GM10266 (cell line): ENCODE measurements around the gene SKI.

ENCODE experiments used
- DNase-seq: peaks from one replicate; pipeline ENCODE4 v3.0.0; 2012; ENCODE audit errors: extremely low spot score
- TF ChIP-seq, protein P1 (sequence below): IDR thresholded peaks from 2 replicates; pipeline ENCODE4 v1.5.1; 2012; ENCODE audit warnings: mild to moderate bottlenecking, low read depth; ENCODE audit not compliant: control insufficient read depth, insufficient read depth; ENCODE audit errors: missing control alignments

Gene SKI

DNA sequence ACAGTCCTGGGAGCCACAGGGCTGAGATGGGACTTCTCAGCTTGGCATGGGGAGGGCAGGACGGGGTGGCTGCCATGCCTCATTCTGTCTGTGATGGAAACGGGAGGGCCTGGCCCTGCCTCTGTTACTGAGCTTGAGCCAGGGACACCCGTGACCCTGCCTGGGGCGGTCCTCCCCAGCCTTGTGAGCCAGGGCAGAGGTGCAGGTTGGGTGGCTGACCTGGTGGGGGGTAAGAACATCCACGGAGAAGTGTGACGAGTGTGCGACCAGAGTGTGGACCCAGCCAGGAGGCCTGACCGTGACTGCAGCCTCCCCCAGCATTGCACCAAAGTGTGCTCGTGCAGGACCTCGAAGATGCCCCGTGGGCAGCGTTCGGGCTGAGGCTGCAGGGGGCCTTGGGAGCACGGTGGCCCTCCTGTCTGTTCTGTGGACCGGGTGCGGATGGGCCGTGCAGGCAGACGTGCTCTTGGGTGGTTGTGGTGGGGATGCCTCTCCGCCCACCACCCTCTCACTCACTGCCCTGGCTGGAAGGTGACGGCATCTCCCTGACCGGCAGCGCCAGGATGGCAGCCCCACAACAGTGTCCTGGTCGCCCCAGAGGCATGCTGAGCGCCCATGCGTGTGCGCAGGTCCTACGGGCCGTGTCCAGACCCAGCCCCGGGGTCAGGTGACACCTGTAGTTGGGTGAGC is 45.4 kb downstream of the SKI start:
- TF ChIP-seq, protein P1, sequence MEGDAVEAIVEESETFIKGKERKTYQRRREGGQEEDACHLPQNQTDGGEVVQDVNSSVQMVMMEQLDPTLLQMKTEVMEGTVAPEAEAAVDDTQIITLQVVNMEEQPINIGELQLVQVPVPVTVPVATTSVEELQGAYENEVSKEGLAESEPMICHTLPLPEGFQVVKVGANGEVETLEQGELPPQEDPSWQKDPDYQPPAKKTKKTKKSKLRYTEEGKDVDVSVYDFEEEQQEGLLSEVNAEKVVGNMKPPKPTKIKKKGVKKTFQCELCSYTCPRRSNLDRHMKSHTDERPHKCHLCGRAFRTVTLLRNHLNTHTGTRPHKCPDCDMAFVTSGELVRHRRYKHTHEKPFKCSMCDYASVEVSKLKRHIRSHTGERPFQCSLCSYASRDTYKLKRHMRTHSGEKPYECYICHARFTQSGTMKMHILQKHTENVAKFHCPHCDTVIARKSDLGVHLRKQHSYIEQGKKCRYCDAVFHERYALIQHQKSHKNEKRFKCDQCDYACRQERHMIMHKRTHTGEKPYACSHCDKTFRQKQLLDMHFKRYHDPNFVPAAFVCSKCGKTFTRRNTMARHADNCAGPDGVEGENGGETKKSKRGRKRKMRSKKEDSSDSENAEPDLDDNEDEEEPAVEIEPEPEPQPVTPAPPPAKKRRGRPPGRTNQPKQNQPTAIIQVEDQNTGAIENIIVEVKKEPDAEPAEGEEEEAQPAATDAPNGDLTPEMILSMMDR, result no peak
- no peak for DNase-seq

DNA sequence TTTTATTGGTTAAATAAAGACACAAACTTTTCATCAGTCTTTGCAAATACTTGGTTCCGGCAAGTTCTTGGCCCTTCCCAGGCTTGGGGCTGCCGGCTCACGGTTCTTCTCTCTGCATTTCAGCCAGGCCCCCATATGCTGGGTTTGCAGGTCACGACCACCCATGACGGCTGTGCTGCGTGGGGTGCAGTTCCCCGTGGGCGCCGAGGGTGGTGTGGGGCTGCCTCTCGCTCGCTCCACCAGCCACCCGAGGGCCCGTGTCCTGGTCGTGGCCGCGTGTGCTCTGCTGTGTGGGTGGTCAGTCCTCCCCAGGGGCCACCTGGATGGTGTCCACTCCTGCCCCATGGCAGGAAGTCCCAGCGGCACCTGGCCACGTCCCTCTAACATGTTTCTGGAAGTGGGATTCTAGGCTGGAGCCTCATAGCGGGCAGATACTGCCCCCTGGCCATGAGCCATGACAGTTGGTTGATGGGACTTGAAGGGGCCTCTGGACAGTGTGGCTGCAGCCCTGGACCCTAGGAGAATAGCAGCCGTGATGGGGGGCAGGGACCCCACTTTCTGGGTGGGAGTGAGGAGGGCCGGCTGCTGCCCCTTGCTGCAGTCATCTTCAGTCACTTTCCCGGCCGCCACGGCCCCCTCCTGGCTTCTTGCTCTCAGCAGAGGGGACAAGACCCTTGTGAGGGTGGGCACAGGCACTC is 46.3 kb downstream of the SKI start:
- no peak for DNase-seq
- TF ChIP-seq, protein P1, result no peak

DNA sequence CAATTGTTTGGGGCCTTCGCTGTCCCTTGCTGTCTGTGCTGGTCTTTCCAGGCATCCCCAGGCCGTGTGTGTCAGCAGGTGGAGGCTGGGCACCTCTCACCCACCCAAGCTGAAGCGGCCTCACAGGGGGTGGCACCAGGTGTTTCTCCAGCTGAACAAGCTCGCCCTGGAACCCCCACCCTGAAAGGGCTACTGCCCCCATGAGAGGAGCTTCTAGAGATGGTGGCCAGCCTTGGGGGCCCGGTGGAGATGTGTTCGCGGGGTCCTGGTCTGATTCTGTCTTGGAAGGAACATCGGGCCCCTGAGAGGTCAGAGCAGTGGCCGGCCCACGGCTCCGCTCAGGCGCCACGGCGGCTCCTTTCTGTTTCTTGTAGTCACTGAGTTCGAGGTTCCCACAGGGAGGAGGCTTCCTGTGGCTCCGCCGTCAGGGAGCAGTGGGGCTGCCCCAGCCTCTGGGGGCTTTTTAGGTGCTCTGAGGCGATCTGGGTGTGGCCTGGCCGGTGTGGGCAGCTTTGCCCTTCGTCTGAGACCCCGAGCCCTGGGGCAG is 46.9 kb downstream of the SKI start:
- TF ChIP-seq, protein P1, result no peak
- no peak for DNase-seq

DNA sequence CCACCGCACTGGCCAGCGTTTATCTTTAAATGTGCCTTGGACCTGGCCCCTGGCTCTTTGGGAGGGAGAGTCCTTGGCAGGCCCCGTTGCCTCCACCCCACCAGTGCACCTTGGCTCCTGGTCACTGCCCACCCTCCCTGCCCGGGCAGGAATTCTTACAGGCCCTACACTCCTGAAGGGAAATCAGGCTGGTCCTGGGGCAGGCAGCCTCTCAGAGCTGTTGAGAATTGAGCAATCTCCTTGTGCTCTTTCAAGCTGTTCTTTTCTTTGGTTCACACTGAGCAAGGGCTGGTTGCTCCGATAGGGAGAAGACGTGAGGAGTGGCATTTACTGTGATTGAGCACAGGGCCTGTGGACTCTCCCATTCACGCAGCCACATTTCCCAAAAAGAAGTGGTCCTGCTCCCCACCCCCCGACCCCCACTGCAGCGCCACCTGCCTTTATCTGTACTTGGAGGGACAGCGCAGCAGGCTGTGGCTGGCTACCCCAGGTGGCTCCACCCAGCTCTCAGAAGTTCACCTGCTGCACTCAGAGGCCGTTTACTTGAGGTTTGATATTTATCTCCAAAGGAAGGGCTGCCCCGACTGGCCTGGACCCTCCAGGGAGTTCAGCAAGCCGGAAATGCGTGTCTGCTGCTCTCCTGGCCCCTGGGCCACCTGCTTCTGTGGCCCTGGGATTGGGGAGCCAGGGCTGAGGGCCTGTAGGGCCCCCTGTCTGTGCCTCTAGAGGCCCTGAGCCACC is 47.8 kb downstream of the SKI start:
- TF ChIP-seq, protein P1, result peak; percentile 10
- no peak for DNase-seq

DNA sequence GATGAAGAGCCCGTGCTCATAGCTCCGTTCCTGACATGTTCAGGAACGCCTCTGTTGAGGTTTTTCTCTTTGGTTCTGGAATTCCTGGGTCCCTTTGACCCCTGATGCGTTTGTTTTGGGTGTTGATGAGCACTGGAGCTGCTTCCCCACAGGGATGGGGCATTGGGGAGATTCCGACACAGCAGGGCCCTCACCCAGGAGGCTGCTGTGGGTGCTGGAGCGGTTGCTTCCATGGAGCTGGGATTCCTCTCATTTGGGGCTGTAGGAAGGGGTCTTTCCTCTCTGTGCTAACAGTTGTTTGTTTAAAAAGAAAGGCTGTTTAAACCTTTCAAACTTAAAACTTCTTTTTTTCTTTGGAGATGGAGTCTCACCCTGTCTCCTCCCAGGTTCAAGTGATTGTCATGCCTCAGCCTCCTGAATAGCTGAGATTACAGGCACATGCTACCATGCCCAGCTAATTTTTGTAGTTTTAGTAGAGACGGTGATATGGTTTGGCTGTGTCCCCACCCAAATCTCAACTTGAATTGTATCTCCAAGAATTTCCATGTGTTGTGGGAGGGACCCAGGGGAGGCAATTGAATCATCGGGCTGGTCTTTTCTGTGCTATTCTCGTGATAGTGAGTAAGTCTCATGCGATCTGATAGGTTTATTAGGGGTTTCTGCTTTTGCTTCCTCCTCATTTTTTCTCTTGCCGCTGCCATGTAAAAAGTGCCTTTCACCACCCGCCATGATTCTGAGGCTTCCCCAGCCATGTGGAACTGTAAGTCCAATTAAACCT is 48.9 kb downstream of the SKI start:
- TF ChIP-seq, protein P1, result no peak
- DNase-seq, result no peak

DNA sequence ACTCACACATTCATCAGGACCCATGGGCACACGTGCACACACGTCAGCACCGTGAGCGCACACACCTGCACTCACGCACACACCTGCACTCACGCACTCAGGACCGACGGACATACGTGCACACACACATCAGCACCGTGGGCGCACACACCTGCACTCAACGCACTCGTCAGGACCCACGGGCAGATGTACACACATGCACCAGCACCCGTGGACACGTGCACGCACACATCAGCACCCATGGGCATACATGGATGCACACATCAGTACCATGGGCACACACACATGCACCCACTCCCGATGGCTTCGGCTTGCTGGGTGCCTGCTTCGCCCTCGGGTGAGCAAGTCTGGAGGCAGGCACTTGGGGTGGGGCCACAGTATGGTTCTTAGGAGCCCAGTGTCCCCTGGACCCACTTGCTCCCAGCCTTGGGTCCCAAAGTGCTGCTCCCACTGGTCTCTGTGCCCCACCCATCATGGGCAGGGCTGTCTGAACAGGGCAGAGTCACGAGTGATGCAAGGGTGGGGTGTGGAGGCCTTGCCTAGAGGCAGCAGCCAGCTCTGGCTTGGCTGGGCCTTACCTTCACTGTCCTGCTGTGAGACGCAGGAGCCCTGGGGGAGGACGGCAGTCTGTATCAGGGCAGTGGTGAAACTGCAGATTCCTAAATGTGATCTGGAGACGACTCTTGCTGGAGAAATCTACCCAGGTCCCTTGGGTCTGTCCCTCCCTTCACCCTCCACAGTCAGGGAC is 49.8 kb downstream of the SKI start:
- TF ChIP-seq, protein P1, result no peak
- no peak for DNase-seq
